WTC11 (cell line): ENCODE measurements around the gene RPS24. TPM values are rescaled to one million over a fixed set of nuclear protein-coding genes. Genes with fewer than 3 reads are reported as not detected.
"Not testable (repeated sequence)": the region's sequence is repeated elsewhere in the genome, so short reads cannot be mapped to it uniquely, and the experiment has no call there.

Source experiments
- ATAC-seq: fragments of 200-7000 bp; cut with Tn5 transposase; 2 replicates; pipeline ENCODE4 v1.10.0; 2021; ENCODE audit warnings: mild to moderate bottlenecking, moderate library complexity
- CTCF ChIA-PET: fragments of 300-600 bp; sonication (Branson Sonifier 250); formaldehyde crosslinking; loops from one replicate; lab custom pipeline; 2021; ENCODE audit warnings: antibody characterized with exemption; lab: Charles Lee
- POLR2A ChIA-PET: fragments of 350-600 bp; sonication (Branson Sonifier 250); formaldehyde crosslinking; loops from one replicate; lab custom pipeline; 2021; ENCODE audit warnings: antibody characterized with exemption; lab: Charles Lee
- DNase-seq: peaks from one replicate; pipeline ENCODE4 v3.0.0; 2021; ENCODE audit warnings: low spot score
- H3K27ac Mint-ChIP-seq: 2 replicates; pipeline ENCODE4 v1.8.0; 2021; ENCODE audit warnings: mixed read lengths
- H3K27me3 Mint-ChIP-seq: 2 replicates; pipeline ENCODE4 v1.8.0; 2021; ENCODE audit warnings: low read depth, mild to moderate bottlenecking, moderate library complexity, mixed read lengths
- H3K36me3 Mint-ChIP-seq: 2 replicates; pipeline ENCODE4 v1.8.0; 2021; ENCODE audit warnings: mixed read lengths
- H3K4me1 Mint-ChIP-seq: 2 replicates; pipeline ENCODE4 v1.8.0; 2022; ENCODE audit warnings: mixed read lengths
- H3K4me3 Mint-ChIP-seq: 2 replicates; pipeline ENCODE4 v1.8.0; 2021; ENCODE audit warnings: mild to moderate bottlenecking, moderate library complexity, mixed read lengths
- H3K9me3 Mint-ChIP-seq: 2 replicates; pipeline ENCODE4 v1.8.0; 2021; ENCODE audit warnings: mixed read lengths
- ATF1 ChIP-seq: sonication (generic); formaldehyde crosslinking; IDR thresholded peaks from 2 replicates; pipeline ENCODE4 v1.8.1; 2023; ENCODE audit warnings: mild to moderate bottlenecking, moderate library complexity, missing genetic modification reagents
- CBFB ChIP-seq: sonication (generic); formaldehyde crosslinking; IDR thresholded peaks from 2 replicates; pipeline ENCODE4 v1.8.1; 2022; ENCODE audit warnings: mild to moderate bottlenecking, low read depth, missing genetic modification reagents
- ETV6 ChIP-seq: sonication (generic); formaldehyde crosslinking; IDR thresholded peaks from 2 replicates; pipeline ENCODE4 v1.8.1; 2022; ENCODE audit warnings: mild to moderate bottlenecking, missing genetic modification reagents
- FOXJ3 ChIP-seq: sonication (generic); formaldehyde crosslinking; IDR thresholded peaks from 2 replicates; pipeline ENCODE4 v1.9.0; 2021; ENCODE audit warnings: missing genetic modification reagents, mild to moderate bottlenecking, borderline replicate concordance
- JAZF1 ChIP-seq: fragments of 250-450 bp; sonication (Bioruptor Pico); IDR thresholded peaks from 2 replicates; pipeline ENCODE4 v1.9.0; 2021; ENCODE audit warnings: moderate library complexity, mild to moderate bottlenecking, inconsistent platforms
- MXD4 ChIP-seq: fragments of 250-450 bp; sonication (Bioruptor Pico); IDR thresholded peaks from 2 replicates; pipeline ENCODE4 v1.8.0; 2021; ENCODE audit warnings: mild to moderate bottlenecking, moderate library complexity, borderline replicate concordance
- NFYB ChIP-seq: sonication (generic); formaldehyde crosslinking; conservative IDR thresholded peaks from 2 replicates; pipeline ENCODE4 v1.8.0; 2022; ENCODE audit warnings: low read depth, missing genetic modification reagents
- SMAD4 ChIP-seq: sonication (generic); formaldehyde crosslinking; IDR thresholded peaks from 2 replicates; pipeline ENCODE4 v1.8.0; 2022; ENCODE audit warnings: mild to moderate bottlenecking, missing genetic modification reagents
- ZNF121 ChIP-seq: sonication (generic); formaldehyde crosslinking; IDR thresholded peaks from 2 replicates; pipeline ENCODE4 v1.8.0; 2023; ENCODE audit warnings: missing genetic modification reagents
- ZNF396 ChIP-seq: fragments of 250-450 bp; sonication (Bioruptor Pico); IDR thresholded peaks from 2 replicates; pipeline ENCODE4 v1.8.0; 2021; ENCODE audit warnings: mild to moderate bottlenecking, moderate library complexity, borderline replicate concordance
- ZNF671 ChIP-seq: fragments of 250-450 bp; sonication (Bioruptor Pico); IDR thresholded peaks from 2 replicates; pipeline ENCODE4 v1.8.0; 2021; ENCODE audit warnings: mild to moderate bottlenecking
- total RNA-seq: library from RNA; stranded (reverse); gene quantifications from 3 replicates; pipeline ENCODE4 v1.2.3, GENCODE V29; 2021
- TF ChIP-seq, protein P1 (sequence below): sonication (generic); formaldehyde crosslinking; IDR thresholded peaks from 2 replicates; pipeline ENCODE4 v1.8.0; 2022; ENCODE audit warnings: mild to moderate bottlenecking, missing genetic modification reagents
- TF ChIP-seq, protein P2 (sequence below): sonication (generic); formaldehyde crosslinking; IDR thresholded peaks from 2 replicates; pipeline ENCODE4 v1.8.0; 2023; ENCODE audit warnings: missing genetic modification reagents
- TF ChIP-seq, protein P3 (sequence below): sonication (generic); formaldehyde crosslinking; IDR thresholded peaks from 2 replicates; pipeline ENCODE4 v1.8.0; 2022; ENCODE audit warnings: mild to moderate bottlenecking, missing genetic modification reagents
- TF ChIP-seq, protein P4 (sequence below): sonication (generic); formaldehyde crosslinking; conservative IDR thresholded peaks from 2 replicates; pipeline ENCODE4 v1.8.1; 2023; ENCODE audit warnings: mild to moderate bottlenecking, low read depth, missing genetic modification reagents, moderate library complexity

The RPS24 gene
- total RNA-seq, 1 experiment from 2014 or later, result 1,819 TPM

DNA sequence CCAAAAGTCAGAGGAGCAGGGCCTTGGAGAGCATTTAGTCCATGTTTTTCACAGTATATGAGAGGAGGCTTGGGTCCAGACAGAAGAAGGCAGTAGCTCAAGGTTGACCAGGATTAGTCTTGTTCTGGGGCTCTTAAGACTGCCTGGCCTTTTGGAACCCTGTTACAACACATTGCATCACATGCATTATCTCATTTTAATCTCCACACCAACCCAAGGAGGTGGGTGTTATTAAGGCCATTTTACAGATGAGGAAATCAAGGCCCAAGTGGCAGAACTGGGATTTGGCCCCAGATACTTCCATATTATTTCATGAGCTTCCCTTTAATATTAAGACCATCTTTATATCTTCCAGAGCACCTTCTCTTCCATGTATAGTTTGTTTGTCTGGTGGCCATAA, 38.8 kb downstream of the RPS24 start (continued):
- no peak for TF ChIP-seq FOXJ3 (CRISPR knock-in tag)
- TF ChIP-seq, all 79 proteins: peak for 0

DNA sequence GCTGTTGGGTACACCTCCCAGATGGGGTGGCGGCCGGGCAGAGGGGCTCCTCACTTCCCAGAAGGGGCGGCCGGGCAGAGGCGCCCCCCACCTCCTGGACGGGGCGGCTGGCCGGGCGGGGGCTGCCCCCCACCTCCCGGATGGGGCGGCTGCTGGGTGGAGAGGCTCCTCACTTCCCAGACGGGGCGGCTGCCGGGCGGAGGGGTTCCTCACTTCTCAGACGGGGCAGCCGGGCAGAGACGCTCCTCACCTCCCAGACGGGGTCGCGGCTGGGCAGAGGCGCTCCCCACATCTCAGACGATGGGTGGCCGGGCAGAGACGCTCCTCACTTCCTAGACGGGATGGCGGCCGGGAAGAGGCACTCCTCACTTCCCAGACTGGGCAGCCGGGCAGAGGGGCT, 42.1 kb downstream of the RPS24 start:
- ATAC-seq, H3K27ac Mint-ChIP-seq, CTCF ChIA-PET, H3K4me3 Mint-ChIP-seq, H3K27me3 Mint-ChIP-seq, POLR2A ChIA-PET, H3K4me1 Mint-ChIP-seq, DNase-seq: not testable (repeated sequence)
- Mint-ChIP-seq H3K36me3 (peaks cover 28% of the 10 kb centered on the region), H3K9me3 (peaks cover 21% of the 10 kb centered on the region)

DNA sequence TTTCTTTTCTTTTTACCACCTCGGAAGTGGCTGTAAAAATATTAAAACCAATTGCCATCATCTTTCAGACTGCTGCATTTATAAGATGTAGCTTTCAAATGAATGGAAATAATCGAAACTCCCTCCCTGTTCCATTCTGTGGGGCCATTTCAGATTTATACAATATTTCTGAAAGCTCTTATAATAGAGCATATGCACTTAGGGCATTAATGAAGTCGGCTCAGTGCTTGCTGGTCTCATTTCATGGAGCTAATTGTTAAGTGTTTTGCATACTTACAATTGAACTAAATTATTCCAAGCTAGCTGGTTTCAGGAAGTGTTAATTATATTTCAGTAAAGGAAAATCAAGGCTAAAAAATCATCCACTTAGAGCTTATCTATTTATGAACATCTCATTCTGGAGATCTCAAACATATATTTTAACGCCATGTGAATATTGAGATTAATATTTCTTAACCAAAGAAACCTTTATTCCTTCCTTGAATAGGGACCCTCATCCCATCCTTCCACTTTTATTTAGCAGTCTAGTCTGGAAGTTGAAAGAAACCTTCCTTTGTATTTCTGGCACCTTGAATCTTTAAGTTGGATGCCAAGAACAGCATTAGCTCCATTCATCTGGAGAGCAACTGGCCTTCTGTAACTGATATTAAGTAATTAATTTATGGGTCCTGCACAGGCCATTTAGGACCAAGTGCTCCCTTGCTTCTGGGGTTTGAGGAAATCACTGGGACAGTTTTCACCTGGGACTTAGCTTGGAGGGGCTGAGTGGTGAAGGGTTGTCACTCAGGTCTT, 45.1 kb downstream of the RPS24 start:
- H3K4me1 Mint-ChIP-seq, result no peaks in the 10 kb centered on the region
- H3K27me3 Mint-ChIP-seq, result peaks cover 3% of the 10 kb centered on the region; the same call in 1 of the 2 replicates
- H3K27ac Mint-ChIP-seq, result no peak overlapping the region
- H3K36me3 Mint-ChIP-seq, result peaks cover 23% of the 10 kb centered on the region
- H3K4me3 Mint-ChIP-seq, result no peak overlapping the region
- POLR2A ChIA-PET, result interaction anchor here (0.6 kb wide), 2 partner anchors 32 to 336 kb away, joined by 5 to 6 read pairs; no protein-coding TSS in a partner anchor
- CTCF ChIA-PET, result interaction anchor here (1.0 to 1.3 kb wide), 2 partner anchors 30 to 31 kb away, joined by 3 read pairs; no protein-coding TSS in a partner anchor
- H3K9me3 Mint-ChIP-seq, result peaks cover 15% of the 10 kb centered on the region
- ATAC-seq (no peak), DNase-seq (no peak)
- no peak for TF ChIP-seq CBFB (CRISPR knock-in tag)
- no peak for TF ChIP-seq ZNF396 (CRISPR knock-in tag)
- no peak for TF ChIP-seq SMAD4 (CRISPR knock-in tag)
- TF ChIP-seq ZNF671 (CRISPR knock-in tag), result no peak
- TF ChIP-seq, protein P1, sequence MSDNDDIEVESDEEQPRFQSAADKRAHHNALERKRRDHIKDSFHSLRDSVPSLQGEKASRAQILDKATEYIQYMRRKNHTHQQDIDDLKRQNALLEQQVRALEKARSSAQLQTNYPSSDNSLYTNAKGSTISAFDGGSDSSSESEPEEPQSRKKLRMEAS, result no peak
- TF ChIP-seq ATF1 (CRISPR knock-in tag), result no peak
- TF ChIP-seq, protein P2, sequence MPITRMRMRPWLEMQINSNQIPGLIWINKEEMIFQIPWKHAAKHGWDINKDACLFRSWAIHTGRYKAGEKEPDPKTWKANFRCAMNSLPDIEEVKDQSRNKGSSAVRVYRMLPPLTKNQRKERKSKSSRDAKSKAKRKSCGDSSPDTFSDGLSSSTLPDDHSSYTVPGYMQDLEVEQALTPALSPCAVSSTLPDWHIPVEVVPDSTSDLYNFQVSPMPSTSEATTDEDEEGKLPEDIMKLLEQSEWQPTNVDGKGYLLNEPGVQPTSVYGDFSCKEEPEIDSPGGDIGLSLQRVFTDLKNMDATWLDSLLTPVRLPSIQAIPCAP (CRISPR knock-in tag), result no peak
- TF ChIP-seq, protein P3, sequence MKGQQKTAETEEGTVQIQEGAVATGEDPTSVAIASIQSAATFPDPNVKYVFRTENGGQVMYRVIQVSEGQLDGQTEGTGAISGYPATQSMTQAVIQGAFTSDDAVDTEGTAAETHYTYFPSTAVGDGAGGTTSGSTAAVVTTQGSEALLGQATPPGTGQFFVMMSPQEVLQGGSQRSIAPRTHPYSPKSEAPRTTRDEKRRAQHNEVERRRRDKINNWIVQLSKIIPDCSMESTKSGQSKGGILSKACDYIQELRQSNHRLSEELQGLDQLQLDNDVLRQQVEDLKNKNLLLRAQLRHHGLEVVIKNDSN (CRISPR knock-in tag), result no peak
- no peak for TF ChIP-seq ZNF121 (CRISPR knock-in tag)
- no peak for TF ChIP-seq ETV6 (CRISPR knock-in tag)

DNA sequence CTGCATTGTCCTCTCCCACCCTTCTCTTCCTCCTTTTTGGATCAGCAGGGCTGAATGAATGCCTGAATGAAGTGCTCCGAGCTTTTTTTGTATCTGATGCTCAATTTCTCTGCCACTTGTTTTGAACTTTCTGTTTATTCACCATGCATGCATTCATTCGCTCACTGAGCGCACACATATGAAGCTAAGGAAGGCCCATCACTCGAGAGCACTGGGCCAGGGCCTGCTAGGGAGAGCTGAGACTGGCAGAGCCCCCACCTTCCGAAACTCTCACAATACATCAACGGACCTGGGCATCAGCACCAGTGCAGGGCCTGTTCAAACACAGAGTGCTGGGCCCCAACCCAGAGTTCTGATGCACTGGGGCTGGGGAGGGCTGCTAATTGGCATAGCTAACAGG, 45.7 kb downstream of the RPS24 start:
- Mint-ChIP-seq H3K4me3 (no peak overlapping the region), H3K27ac (no peak overlapping the region), H3K4me1 (no peaks in the 10 kb centered on the region), H3K36me3 (peaks cover 16% of the 10 kb centered on the region), H3K27me3 (peaks cover 6% of the 10 kb centered on the region; the same call in 1 of the 2 replicates), H3K9me3 (peaks cover 10% of the 10 kb centered on the region)
- TF ChIP-seq JAZF1 (CRISPR knock-in tag) (no peak), NFYB (CRISPR knock-in tag) (no peak), MXD4 (CRISPR knock-in tag) (no peak)
- TF ChIP-seq, protein P4, sequence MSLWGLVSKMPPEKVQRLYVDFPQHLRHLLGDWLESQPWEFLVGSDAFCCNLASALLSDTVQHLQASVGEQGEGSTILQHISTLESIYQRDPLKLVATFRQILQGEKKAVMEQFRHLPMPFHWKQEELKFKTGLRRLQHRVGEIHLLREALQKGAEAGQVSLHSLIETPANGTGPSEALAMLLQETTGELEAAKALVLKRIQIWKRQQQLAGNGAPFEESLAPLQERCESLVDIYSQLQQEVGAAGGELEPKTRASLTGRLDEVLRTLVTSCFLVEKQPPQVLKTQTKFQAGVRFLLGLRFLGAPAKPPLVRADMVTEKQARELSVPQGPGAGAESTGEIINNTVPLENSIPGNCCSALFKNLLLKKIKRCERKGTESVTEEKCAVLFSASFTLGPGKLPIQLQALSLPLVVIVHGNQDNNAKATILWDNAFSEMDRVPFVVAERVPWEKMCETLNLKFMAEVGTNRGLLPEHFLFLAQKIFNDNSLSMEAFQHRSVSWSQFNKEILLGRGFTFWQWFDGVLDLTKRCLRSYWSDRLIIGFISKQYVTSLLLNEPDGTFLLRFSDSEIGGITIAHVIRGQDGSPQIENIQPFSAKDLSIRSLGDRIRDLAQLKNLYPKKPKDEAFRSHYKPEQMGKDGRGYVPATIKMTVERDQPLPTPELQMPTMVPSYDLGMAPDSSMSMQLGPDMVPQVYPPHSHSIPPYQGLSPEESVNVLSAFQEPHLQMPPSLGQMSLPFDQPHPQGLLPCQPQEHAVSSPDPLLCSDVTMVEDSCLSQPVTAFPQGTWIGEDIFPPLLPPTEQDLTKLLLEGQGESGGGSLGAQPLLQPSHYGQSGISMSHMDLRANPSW (CRISPR knock-in tag), result no peak
- DNase-seq (no peak), ATAC-seq (no peak)
- POLR2A ChIA-PET, result no interaction called here
- CTCF ChIA-PET, result no interaction called here
